H9 (cell line): ENCODE measurements around the gene SGCD. TPM values are rescaled to one million over a fixed set of nuclear protein-coding genes. Genes with fewer than 3 reads are reported as not detected.

Experiments used
- DNase-seq: peaks from one replicate; pipeline ENCODE4 v3.0.0-alpha.2; 2017
- H2AFZ ChIP-seq: one replicate; pipeline ENCODE4 v1.6.1; 2013; ENCODE audit warnings: mild to moderate bottlenecking, low read length, control low read depth, moderate library complexity
- H2AK5ac ChIP-seq: 2 replicates; pipeline ENCODE4 v1.6.1; 2013; ENCODE audit warnings: low read length, control low read depth, mixed read lengths; ENCODE audit not compliant: insufficient read length
- H2BK120ac ChIP-seq: one replicate; pipeline ENCODE4 v1.6.1; 2013; ENCODE audit warnings: low read depth, mild to moderate bottlenecking, low read length, control low read depth, inconsistent platforms; ENCODE audit not compliant: poor library complexity, severe bottlenecking
- H2BK12ac ChIP-seq: 2 replicates; pipeline ENCODE4 v1.6.1; 2013; ENCODE audit warnings: low read length, control low read depth, mixed read lengths, low read depth; ENCODE audit not compliant: insufficient read length
- H2BK15ac ChIP-seq: 2 replicates; pipeline ENCODE4 v1.6.1; 2013; ENCODE audit warnings: low read depth, low read length, control low read depth
- H2BK20ac ChIP-seq: one replicate; pipeline ENCODE4 v1.6.1; 2013; ENCODE audit warnings: low read depth, mild to moderate bottlenecking, low read length, control low read depth, inconsistent platforms; ENCODE audit not compliant: poor library complexity, severe bottlenecking
- H2BK5ac ChIP-seq: 2 replicates; pipeline ENCODE4 v1.6.1; 2013; ENCODE audit warnings: low read length, control low read depth, mixed read lengths; ENCODE audit not compliant: insufficient read length
- H3K14ac ChIP-seq: 2 replicates; pipeline ENCODE4 v1.6.1; 2013; ENCODE audit warnings: low read length, control low read depth; ENCODE audit not compliant: insufficient read depth
- H3K18ac ChIP-seq: 2 replicates; pipeline ENCODE4 v1.6.1; 2013; ENCODE audit warnings: low read depth, mild to moderate bottlenecking, mixed read lengths, low read length, control low read depth; ENCODE audit not compliant: insufficient read length
- H3K23ac ChIP-seq: 2 replicates; pipeline ENCODE4 v1.6.1; 2013; ENCODE audit warnings: low read length, control low read depth, mixed read lengths, low read depth; ENCODE audit not compliant: insufficient read length
- H3K23me2 ChIP-seq: 2 replicates; pipeline ENCODE4 v1.6.1; 2013; ENCODE audit warnings: low read depth, mild to moderate bottlenecking, mixed read lengths, low read length, control low read depth; ENCODE audit not compliant: insufficient read length, poor library complexity, severe bottlenecking
- H3K27ac ChIP-seq: 2 replicates; pipeline ENCODE4 v1.5.1; 2013; ENCODE audit warnings: low read length, control low read depth, mixed read lengths, low read depth; ENCODE audit not compliant: insufficient read length
- H3K27me3 ChIP-seq: 2 replicates; pipeline ENCODE4 v1.6.1; 2013; ENCODE audit warnings: low read length, control low read depth, inconsistent platforms; ENCODE audit not compliant: insufficient read depth
- H3K4ac ChIP-seq: 2 replicates; pipeline ENCODE4 v1.6.1; 2013; ENCODE audit warnings: low read depth, mild to moderate bottlenecking, control low read depth, inconsistent platforms, low read length, moderate library complexity
- H3K4me1 ChIP-seq: 2 replicates; pipeline ENCODE4 v1.6.1; 2013; ENCODE audit warnings: low read length, control low read depth, inconsistent platforms; ENCODE audit not compliant: insufficient read depth
- H3K4me2 ChIP-seq: 2 replicates; pipeline ENCODE4 v1.6.1; 2013; ENCODE audit warnings: low read length, control low read depth, mixed read lengths; ENCODE audit not compliant: insufficient read length, insufficient read depth
- H3K56ac ChIP-seq: 2 replicates; pipeline ENCODE4 v1.6.1; 2013; ENCODE audit warnings: low read depth, mild to moderate bottlenecking, mixed read lengths, low read length, control low read depth; ENCODE audit not compliant: insufficient read length
- H3K79me1 ChIP-seq: 2 replicates; pipeline ENCODE4 v1.6.1; 2013; ENCODE audit warnings: low read depth, mild to moderate bottlenecking, moderate library complexity, low read length, control low read depth, inconsistent platforms; ENCODE audit not compliant: insufficient read depth, poor library complexity, severe bottlenecking
- H3K79me2 ChIP-seq: 2 replicates; pipeline ENCODE4 v1.6.1; 2013; ENCODE audit warnings: low read length, control low read depth, inconsistent platforms; ENCODE audit not compliant: insufficient read depth
- H3K9ac ChIP-seq: 2 replicates; pipeline ENCODE4 v1.6.1; 2013; ENCODE audit warnings: low read length, control low read depth, mixed read lengths; ENCODE audit not compliant: insufficient read length; ENCODE audit errors: extremely low read depth
- H3K9me3 ChIP-seq: one replicate; pipeline ENCODE4 v1.6.1; 2013; ENCODE audit warnings: low read depth, low read length, inconsistent platforms; ENCODE audit not compliant: control insufficient read depth
- H3T11ph ChIP-seq: one replicate; pipeline ENCODE4 v1.6.1; 2013; ENCODE audit warnings: mild to moderate bottlenecking, low read length, control low read depth, inconsistent platforms
- H4K20me1 ChIP-seq: one replicate; pipeline ENCODE4 v1.6.1; 2013; ENCODE audit not compliant: control insufficient read depth, insufficient read length, insufficient read depth
- H4K5ac ChIP-seq: 2 replicates; pipeline ENCODE4 v1.6.1; 2013; ENCODE audit warnings: low read depth, mild to moderate bottlenecking, mixed read lengths, low read length, control low read depth; ENCODE audit not compliant: insufficient read length
- H4K8ac ChIP-seq: replicated peaks from 2 replicates; pipeline ENCODE4 v1.6.1; 2013; ENCODE audit warnings: low read length, control low read depth, mixed read lengths, low read depth; ENCODE audit not compliant: insufficient read length
- H4K91ac ChIP-seq: 2 replicates; pipeline ENCODE4 v1.6.1; 2013; ENCODE audit warnings: low read depth, mild to moderate bottlenecking, moderate library complexity, mixed read lengths, low read length, control low read depth; ENCODE audit not compliant: insufficient read length
- H3K27ac Mint-ChIP-seq, 3 experiments: 2 replicates in 2 of 3; 3 replicates in 1 of 3; pipeline ENCODE4 v1.8.0; 2020 to 2021; ENCODE audit warnings: mixed read lengths in 3 of 3, mild to moderate bottlenecking in 1 of 3, moderate library complexity in 1 of 3
- H3K27me3 Mint-ChIP-seq: 2 replicates; pipeline ENCODE4 v1.8.0; 2021; ENCODE audit warnings: low read depth, mild to moderate bottlenecking, moderate library complexity, mixed read lengths
- H3K36me3 Mint-ChIP-seq, 3 experiments: 2 replicates in 2 of 3; 3 replicates in 1 of 3; pipeline ENCODE4 v1.8.0; 2020 to 2021; ENCODE audit warnings: low read depth in 3 of 3, mixed read lengths in 3 of 3; ENCODE audit not compliant: insufficient read depth in 1 of 3
- H3K4me1 Mint-ChIP-seq, 2 experiments: 2 replicates each; pipeline ENCODE4 v1.8.0; 2020; ENCODE audit warnings: mixed read lengths in 2 of 2
- H3K4me3 Mint-ChIP-seq, 2 experiments: 2 replicates in 1 of 2; 3 replicates in 1 of 2; pipeline ENCODE4 v1.8.0; 2020 to 2021; ENCODE audit warnings: mild to moderate bottlenecking in 2 of 2, mixed read lengths in 2 of 2, moderate library complexity in 1 of 2
- H3K9me3 Mint-ChIP-seq, 2 experiments: 2 replicates in 1 of 2; 3 replicates in 1 of 2; pipeline ENCODE4 v1.8.0; 2020; ENCODE audit warnings: mild to moderate bottlenecking in 2 of 2, mixed read lengths in 2 of 2, moderate library complexity in 1 of 2
- WGBS: extraction: QIAGEN DNeasy Blood & Tissue Kit; methylation state at CpG from one replicate; pipeline ENCODE4 v1.1.7; 2013; ENCODE audit warnings: missing lambda C conversion rate, low lambda C conversion rate, mixed read lengths; ENCODE audit not compliant: insufficient read length; ENCODE audit errors: extremely low coverage; 5-methylcytosine and 5-hydroxymethylcytosine counted together
- total RNA-seq: library from RNA; stranded (reverse); gene quantifications from 2 replicates; pipeline ENCODE4 v1.2.1, GENCODE V29; 2021
- TF ChIP-seq, protein P1 (sequence below): fragments of 200-600 bp; sonication (generic); conservative IDR thresholded peaks from 3 replicates; pipeline ENCODE4 v1.8.0; 2021; ENCODE audit warnings: antibody characterized with exemption, mild to moderate bottlenecking

SGCD gene
- total RNA-seq, 1 experiment from 2014 or later = 0.11 TPM

DNA sequence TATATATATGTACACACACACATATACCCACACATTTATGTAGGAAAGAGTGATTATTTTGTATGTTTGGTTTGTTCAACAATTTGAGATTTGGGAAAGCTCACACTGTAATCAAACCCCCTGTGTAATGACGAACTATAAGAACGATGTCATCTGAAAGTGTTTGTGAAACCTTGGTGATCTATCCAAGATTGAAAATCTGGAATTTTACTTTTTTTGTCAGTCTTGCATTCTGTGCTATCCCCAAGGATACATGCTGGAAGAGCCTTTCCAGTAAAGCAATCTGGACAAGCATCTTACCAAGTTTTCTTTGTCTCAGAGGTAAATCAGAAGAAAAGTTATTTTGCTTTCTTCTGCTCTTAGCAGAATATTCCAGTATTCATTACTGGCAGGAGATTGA lies 23.3 kb downstream of the SGCD start:
- H3K23me2 ChIP-seq = no peaks in the 10 kb centered on the region
- H3K9me3 Mint-ChIP-seq = no peaks in the 10 kb centered on the region
- no peak overlapping the region for H2AFZ ChIP-seq
- H3K4me3 Mint-ChIP-seq = no peak overlapping the region
- no peak overlapping the region for H4K5ac ChIP-seq
- H2BK5ac ChIP-seq = no peak overlapping the region
- H3K79me1 ChIP-seq = no peaks in the 10 kb centered on the region
- no peaks in the 10 kb centered on the region for H3K79me2 ChIP-seq
- H3K23ac ChIP-seq = no peak overlapping the region
- H3K27ac Mint-ChIP-seq = no peak overlapping the region
- no peaks in the 10 kb centered on the region for H3K36me3 Mint-ChIP-seq
- H4K91ac ChIP-seq = no peak overlapping the region
- no peaks in the 10 kb centered on the region for H3K27me3 Mint-ChIP-seq
- no peak overlapping the region for H2BK15ac ChIP-seq
- no peak overlapping the region for H2BK20ac ChIP-seq
- DNase-seq = no peak
- no peak overlapping the region for H3K4ac ChIP-seq
- TF ChIP-seq, protein P1, sequence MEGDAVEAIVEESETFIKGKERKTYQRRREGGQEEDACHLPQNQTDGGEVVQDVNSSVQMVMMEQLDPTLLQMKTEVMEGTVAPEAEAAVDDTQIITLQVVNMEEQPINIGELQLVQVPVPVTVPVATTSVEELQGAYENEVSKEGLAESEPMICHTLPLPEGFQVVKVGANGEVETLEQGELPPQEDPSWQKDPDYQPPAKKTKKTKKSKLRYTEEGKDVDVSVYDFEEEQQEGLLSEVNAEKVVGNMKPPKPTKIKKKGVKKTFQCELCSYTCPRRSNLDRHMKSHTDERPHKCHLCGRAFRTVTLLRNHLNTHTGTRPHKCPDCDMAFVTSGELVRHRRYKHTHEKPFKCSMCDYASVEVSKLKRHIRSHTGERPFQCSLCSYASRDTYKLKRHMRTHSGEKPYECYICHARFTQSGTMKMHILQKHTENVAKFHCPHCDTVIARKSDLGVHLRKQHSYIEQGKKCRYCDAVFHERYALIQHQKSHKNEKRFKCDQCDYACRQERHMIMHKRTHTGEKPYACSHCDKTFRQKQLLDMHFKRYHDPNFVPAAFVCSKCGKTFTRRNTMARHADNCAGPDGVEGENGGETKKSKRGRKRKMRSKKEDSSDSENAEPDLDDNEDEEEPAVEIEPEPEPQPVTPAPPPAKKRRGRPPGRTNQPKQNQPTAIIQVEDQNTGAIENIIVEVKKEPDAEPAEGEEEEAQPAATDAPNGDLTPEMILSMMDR = no peak
- H3K27ac ChIP-seq = no peak overlapping the region
- H3K4me1 ChIP-seq = no peaks in the 10 kb centered on the region
- no peaks in the 10 kb centered on the region for H3K27me3 ChIP-seq
- no peak overlapping the region for H3K9ac ChIP-seq
- no peaks in the 10 kb centered on the region for H3K9me3 ChIP-seq
- H2AK5ac ChIP-seq = no peak overlapping the region
- H3K14ac ChIP-seq = no peak overlapping the region
- H3K18ac ChIP-seq = no peak overlapping the region
- no peak overlapping the region for H3K4me2 ChIP-seq
- H3K4me1 Mint-ChIP-seq = peaks cover 6 to 9% of the 10 kb centered on the region in 2 experiments
- WGBS = no CpG with 5 or more reads among the region's 2 CpGs
- no peak overlapping the region for H2BK12ac ChIP-seq
- no peak overlapping the region for H3T11ph ChIP-seq
- no peaks in the 10 kb centered on the region for H4K20me1 ChIP-seq
- no peak overlapping the region for H4K8ac ChIP-seq
- H2BK120ac ChIP-seq = no peak overlapping the region
- no peak overlapping the region for H3K56ac ChIP-seq
